Lower lobe of right lung (tissue), 2 donors: Measurements from ENCODE around the gene MAPK8IP1. TPM values are rescaled to one million over a fixed set of nuclear protein-coding genes. Genes with fewer than 3 reads are reported as not detected.

Experiments used
- ATAC-seq, 2 donors: fragments of 200-7000 bp; cut with Tn5 transposase; one replicate each; pipeline ENCODE4 v1.9.1; 2020 to 2022; ENCODE audit warnings: mild to moderate bottlenecking in 2 of 2, moderate library complexity in 2 of 2
- DNase-seq: peaks from one replicate; pipeline ENCODE4 v3.0.0-alpha.2; 2020
- H3K27ac ChIP-seq: fragments of 200-600 bp; one replicate; pipeline ENCODE4 v1.8.0; 2022
- H3K27me3 ChIP-seq: fragments of 200-600 bp; one replicate; pipeline ENCODE4 v1.8.0; 2022; ENCODE audit warnings: low read depth
- H3K36me3 ChIP-seq: fragments of 200-600 bp; one replicate; pipeline ENCODE4 v1.8.0; 2022; ENCODE audit warnings: mild to moderate bottlenecking
- H3K4me1 ChIP-seq: fragments of 200-600 bp; one replicate; pipeline ENCODE4 v1.8.0; 2022
- H3K4me3 ChIP-seq: fragments of 200-600 bp; one replicate; pipeline ENCODE4 v1.8.0; 2022; ENCODE audit warnings: mild to moderate bottlenecking
- H3K9me3 ChIP-seq: fragments of 200-600 bp; one replicate; pipeline ENCODE4 v1.8.0; 2022
- intact Hi-C: fragments of 100-400 bp; cut with DNase I; formaldehyde crosslinking; loops from one replicate; pipeline ENCODE4 v1.11.0; 2022
- total RNA-seq: library from RNA; stranded (reverse); fragmentation: NEBNext Ultra II Directional; extraction: Animal tissue kit (Norgen Biotek cat#: 25700); gene quantifications from one replicate; pipeline ENCODE4 v1.2.1, GENCODE V29; 2021
- TF ChIP-seq, protein P1 (sequence below): fragments of 200-600 bp; IDR thresholded peaks from one replicate; pipeline ENCODE4 v1.8.0; 2022; ENCODE audit warnings: antibody characterized with exemption, mild to moderate bottlenecking
- donor health status: DM: no; HTN: yes; CAD: no; lungs with severe emphysema.

MAPK8IP1 gene
- total RNA-seq, 1 donor from 2014 or later = 7.3 TPM

DNA sequence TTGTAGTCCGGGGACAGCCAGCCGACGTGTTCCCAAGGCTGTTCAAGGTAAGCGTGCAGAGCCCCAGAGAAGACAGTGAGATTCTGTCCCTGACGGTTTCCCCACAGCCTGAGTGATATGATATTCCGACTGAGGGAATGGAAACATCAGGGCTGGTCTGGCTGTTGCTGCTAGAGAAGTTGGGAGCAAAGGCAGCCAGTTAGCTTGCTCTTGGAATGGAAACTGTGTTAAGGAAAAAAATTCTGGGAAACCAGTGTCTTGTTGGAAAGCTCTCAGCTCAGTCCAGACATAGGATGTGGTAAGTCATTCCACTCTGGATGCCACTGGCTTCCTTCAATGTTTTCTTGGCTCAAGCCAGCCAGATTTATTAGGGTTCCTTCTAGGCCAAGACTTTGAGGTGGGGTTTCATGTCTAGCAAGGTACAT, 29.4 kb upstream of the MAPK8IP1 start:
- Histone ChIP-seq H3K27me3 (no peaks in the 10 kb centered on the region), H3K4me3 (no peak overlapping the region), H3K36me3 (peaks cover 46% of the 10 kb centered on the region), H3K9me3 (no peaks in the 10 kb centered on the region), H3K4me1 (peaks cover 98% of the 10 kb centered on the region), H3K27ac (peak overlapping the region; percentile 80)
- ATAC-seq (no peak), DNase-seq (no peak)
- intact Hi-C loops = no loop called here
- TF ChIP-seq, protein P1, sequence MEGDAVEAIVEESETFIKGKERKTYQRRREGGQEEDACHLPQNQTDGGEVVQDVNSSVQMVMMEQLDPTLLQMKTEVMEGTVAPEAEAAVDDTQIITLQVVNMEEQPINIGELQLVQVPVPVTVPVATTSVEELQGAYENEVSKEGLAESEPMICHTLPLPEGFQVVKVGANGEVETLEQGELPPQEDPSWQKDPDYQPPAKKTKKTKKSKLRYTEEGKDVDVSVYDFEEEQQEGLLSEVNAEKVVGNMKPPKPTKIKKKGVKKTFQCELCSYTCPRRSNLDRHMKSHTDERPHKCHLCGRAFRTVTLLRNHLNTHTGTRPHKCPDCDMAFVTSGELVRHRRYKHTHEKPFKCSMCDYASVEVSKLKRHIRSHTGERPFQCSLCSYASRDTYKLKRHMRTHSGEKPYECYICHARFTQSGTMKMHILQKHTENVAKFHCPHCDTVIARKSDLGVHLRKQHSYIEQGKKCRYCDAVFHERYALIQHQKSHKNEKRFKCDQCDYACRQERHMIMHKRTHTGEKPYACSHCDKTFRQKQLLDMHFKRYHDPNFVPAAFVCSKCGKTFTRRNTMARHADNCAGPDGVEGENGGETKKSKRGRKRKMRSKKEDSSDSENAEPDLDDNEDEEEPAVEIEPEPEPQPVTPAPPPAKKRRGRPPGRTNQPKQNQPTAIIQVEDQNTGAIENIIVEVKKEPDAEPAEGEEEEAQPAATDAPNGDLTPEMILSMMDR = no peak

DNA sequence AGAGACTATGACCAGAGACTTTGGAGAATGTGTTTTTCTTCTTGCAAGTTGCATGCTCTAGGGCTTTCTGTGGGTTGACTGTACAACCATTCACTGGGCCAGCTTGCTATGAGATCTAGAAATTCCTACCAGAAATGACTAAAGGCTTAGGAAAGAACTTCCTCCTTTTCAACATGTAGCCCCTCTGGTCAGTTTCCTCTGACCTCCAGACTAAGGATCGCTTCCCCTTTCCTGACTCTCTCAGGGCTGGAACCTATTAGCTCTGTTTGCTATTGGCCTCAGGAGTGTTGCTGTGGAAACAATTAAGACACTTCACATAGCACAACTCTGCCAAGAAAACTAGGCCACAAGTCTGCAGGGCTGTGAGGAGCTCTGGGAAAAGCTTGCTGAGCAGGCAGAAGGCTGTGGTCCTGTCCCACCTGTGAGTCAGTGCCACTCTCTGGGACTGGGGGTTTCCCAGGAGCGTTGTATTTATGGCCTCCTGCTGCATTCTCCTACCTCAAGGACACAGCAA, 27.4 kb upstream of the MAPK8IP1 start:
- Histone ChIP-seq H3K27me3 (no peaks in the 10 kb centered on the region), H3K4me3 (no peak overlapping the region), H3K36me3 (peaks cover 66% of the 10 kb centered on the region), H3K4me1 (peaks cover 78% of the 10 kb centered on the region), H3K27ac (peak overlapping the region; percentile 80), H3K9me3 (no peaks in the 10 kb centered on the region)
- peak; percentile 88 to 91 for ATAC-seq
- TF ChIP-seq, protein P1 = no peak
- DNase-seq = peak; percentile 74
- intact Hi-C loops = no loop called here

DNA sequence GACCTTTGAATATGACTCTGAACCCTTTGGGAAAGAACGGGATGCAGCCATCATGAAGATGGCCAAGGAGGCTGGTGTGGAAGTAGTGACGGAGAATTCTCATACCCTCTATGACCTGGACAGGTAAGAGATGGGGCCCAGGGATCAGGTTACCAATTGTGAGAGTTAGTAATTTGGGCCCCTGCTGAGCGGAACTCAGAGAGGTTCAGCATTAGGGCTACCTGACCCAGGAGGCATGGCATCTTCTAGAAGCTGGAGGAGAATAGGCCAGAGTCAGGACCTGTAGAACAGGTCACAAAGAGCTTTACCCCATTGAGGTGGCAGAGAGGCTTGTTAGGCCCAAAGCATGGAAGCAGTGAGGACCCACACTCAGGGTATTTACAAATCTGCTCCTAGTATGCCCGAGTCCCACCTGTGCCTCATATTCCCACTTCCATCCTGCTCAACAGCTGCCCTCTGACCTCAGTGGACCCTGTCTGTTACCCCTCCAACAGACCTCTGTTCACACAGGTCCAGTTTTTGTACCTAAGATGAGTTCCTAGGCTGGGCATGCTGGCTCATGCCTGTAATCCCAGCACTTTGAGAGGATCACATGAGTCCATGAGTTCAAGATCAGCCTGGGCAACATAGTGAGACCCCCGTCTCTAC, 26.6 kb upstream of the MAPK8IP1 start:
- H3K27ac ChIP-seq = peak overlapping the region; percentile 80
- no peaks in the 10 kb centered on the region for H3K9me3 ChIP-seq
- peaks cover 69% of the 10 kb centered on the region for H3K4me1 ChIP-seq
- DNase-seq (no peak), ATAC-seq (no peak)
- no peak overlapping the region for H3K4me3 ChIP-seq
- TF ChIP-seq, protein P1 = no peak
- intact Hi-C loops = no loop called here
- peaks cover 75% of the 10 kb centered on the region for H3K36me3 ChIP-seq
- no peaks in the 10 kb centered on the region for H3K27me3 ChIP-seq

DNA sequence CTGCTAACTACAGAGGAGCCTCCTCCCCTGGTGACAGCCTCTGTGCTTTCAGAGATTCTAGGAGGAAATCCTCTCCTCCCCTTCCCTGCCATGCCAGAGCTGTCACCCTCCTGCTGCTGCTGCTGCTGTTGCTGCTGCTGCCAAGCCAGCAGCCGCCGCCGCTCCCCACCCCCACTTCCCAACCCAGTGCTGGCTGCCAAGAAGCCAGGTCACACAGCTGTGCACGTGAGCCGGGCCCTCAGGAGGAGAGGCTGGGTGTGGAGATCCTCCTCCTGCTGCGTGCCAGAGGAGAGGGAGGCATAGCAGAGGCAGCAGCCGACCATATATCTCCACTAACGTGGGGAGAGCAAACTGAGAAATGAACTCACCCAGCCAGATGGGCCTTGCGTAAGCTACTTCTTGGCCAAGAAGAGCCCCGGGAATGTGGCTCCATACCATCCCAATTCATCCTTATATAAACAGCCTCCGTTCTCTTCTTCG, 25.8 kb upstream of the MAPK8IP1 start:
- Histone ChIP-seq H3K9me3 (no peaks in the 10 kb centered on the region), H3K4me1 (peaks cover 61% of the 10 kb centered on the region), H3K27me3 (no peaks in the 10 kb centered on the region), H3K27ac (peak overlapping the region; percentile 80), H3K4me3 (no peak overlapping the region), H3K36me3 (peaks cover 83% of the 10 kb centered on the region)
- TF ChIP-seq, protein P1 = no peak
- ATAC-seq (peak; percentile 81 to 88), DNase-seq (peak; percentile 93)
- intact Hi-C loops = no loop called here

DNA sequence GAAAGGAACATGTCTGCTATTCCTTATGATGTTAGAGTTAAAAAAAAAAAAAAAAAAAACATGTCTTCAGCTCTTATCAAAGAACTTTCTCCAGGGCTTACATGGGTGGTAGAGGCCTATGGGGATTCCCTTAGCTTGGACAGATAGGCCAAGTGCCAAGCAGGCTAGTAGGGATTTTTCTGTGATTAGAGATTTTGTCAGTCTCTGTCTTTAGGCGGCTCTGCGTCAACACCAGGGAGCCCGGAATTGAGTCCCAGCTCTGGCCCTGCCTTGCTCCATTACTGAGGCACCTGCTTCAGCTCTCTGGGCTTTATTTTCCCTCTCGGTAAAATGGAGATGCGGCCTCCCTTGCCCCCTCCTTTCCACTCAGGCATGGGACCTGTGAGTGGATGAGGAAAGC, 25.1 kb upstream of the MAPK8IP1 start:
- DNase-seq = no peak
- Histone ChIP-seq H3K27me3 (no peaks in the 10 kb centered on the region), H3K4me3 (no peak overlapping the region), H3K27ac (peak overlapping the region; percentile 80), H3K4me1 (peaks cover 55% of the 10 kb centered on the region), H3K36me3 (peaks cover 87% of the 10 kb centered on the region), H3K9me3 (no peaks in the 10 kb centered on the region)
- intact Hi-C loops = no loop called here
- TF ChIP-seq, protein P1 = no peak
- no peak for ATAC-seq
